NCI-H345 treated with DMSO at 0.1 percent for 48 hours (cell line): ENCODE data around the gene SIAH3.

ENCODE experiments used
- DNase-seq: peaks from one replicate; lab custom pipeline; 2025; ENCODE audit not compliant: unreplicated experiment; lab: John Stamatoyannopoulos, UW

Gene SIAH3

DNA sequence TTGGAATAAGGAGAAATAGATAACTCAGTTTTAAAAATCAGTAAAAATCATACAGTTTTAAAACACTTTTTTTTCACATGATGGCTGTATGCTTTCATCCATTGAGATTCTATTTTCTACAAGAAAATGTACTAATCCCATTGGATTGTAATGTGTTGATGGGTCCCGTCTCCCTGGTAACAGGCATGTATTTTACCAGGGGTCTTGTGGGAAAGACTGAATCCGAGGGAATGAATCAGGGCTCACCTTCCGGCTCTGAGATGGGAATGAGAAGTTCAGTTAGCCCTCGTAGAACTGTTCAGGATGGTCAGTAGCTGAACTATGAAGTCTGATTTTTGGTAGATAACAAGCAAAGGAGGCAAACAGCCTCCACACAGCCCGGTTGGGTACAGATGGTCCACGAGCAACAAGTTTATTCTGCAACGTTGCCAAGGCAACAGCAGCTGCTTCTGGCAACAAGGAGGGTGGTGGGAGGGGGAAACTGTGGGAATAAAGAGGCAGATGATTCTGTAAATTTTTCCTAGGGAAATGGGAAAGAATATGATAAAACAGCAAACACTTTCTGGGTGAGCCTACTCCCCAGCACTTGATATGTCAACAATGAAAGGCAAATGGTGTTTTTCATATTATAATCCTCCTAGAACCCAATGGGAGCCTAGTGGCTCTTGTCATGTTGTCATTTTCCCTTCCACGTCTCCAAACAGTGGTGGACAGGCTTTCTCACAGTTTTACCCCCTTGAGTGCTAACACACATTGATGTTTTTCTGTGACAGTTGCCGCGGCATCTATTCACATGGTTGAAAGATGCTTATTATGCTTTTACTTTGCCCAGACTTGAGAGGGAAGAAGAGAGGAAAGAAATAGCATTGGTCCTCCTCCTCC, 12.4 kb upstream of the SIAH3 start:
- DNase-seq: no peak

DNA sequence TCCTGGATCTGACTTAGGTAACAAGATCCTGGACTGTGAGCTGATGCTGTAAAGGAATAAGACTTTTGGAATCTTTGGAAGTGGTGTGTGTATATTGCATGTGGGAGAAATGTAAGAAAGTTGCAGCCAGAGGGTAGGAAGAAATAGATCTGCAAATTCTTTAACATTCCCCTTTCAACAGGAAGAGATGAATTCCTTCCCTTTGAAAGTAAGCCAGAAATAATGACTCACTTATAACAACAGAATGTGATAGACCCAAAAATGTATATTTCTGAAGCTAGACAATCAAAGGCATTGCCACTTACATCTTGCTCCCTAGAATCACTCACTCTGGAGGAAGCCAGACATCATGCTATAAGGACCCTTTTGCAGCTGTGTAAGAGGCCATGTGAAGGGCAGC, 9.8 kb upstream of the SIAH3 start:
- no peak for DNase-seq

DNA sequence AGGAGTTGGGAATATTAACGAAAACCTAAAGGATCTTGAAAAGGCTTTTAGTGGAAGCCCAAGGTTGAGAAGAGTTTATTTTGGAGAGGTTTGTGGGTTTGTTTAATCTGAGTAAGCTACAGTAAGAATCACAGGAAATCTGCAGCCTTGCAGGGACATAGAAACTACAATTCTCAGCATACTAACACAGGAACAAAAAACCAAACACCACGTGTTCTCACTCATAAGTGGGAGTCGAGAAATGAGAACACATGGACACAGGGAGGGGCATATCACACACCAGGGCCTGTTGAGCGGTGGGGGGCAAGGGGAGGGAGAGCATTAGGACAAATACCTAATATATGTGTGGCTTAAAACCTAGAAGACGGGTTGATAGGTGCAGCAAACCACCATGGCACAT, 8.7 kb upstream of the SIAH3 start:
- DNase-seq: no peak

DNA sequence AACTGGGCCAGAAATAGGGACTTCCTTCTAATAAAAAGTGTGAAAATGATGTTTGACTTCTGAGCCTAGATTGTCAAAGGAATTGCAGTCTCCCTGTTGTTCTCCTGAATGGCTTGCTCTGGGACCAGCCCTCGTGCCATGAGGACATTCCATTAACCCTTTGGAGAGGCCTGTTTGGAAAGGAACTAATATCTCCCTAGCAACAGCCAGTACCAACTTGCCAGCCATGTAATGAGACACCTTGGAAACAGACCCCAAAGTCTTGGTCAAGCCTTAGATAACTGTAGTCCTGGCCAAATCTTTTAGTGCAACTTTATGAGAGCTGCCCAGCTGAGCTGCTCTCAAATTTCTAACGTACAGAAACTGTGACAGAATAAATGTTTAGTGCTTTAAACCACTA, 8.2 kb upstream of the SIAH3 start:
- no peak for DNase-seq

DNA sequence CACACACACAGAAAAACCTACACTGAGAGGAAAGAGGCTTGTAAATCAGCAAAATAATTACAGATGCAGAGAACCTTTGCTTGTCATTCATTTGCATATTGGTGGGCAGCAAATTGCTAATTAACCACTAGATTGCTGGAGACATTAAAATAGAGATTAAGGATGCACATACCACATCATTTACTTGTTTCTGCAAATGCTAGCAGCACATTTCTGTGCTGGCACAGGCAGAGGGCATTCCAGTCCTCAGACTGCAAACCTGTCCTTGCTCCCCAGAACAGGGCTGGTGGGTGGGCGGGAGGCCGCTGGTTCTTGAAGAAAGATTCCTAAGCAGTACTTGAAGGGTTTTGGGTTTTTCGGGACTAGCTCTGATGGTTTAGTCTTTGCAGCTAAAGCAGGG, 941 bp upstream of the SIAH3 start:
- DNase-seq: no peak

DNA sequence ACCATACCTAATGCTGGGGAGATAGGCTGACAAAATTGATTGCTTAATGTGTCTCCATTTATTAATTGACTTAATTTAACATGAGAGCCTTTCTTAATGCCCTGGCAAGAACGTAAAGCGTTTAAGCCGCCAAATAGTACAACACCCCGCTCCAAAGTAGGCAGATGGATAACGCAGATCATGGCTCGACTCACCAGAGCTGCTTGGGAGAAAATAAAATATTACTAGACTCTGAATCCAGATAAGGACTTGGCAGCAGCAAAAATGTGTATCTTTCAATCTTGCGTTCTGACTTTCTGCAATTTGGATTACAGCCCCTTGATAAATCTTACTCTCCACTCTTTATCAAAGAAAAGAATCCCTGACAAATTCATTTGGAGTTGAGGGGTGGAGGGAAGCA, 403 bp upstream of the SIAH3 start:
- DNase-seq: no peak

DNA sequence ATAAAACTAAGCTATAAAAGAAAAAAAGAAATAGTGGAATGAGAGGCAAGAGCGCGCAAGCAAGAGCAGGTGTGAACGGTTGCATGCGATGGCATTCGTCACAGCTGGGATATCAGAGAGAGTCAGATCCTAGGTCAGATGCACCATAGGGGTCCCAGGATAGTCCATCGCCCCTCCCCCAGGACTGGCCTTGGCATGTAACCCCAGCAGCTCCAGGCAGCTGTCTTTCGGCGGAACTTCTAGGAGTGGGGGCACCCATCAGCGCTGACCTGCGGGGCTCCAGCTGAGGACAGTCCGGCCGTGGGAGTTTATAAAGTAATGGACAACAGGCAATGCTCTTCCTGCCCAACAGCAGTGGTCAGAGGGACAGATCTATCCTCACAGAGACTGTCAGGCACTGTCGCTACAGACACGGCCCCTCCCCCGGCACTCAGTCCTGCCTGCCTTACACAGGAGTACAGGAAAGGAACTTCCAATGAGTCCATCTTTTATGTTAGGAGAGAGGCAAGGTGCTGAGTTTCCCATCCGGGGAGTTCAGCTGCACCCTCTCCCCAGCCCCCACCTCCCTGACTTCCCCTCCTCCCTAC, 1.4 kb downstream of the SIAH3 start:
- DNase-seq: no peak

DNA sequence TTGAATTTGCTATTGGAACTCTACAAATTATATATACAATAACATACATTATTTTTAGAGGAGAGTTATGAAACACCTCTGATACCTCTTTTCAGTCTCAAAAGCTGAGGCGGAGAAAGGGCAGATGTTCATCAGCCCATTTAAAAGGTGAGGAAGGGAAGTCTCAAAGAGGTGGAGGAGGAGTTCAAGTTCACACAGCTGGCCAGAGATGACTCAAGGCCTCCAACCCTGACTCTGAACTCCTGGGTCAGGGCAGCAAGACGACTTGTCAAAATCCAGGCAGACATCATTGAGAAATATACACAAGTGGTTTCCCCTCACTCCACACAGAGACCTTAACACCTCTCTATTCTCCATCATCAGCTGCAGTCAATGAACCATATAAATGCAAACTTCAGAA, 2.1 kb downstream of the SIAH3 start:
- no peak for DNase-seq

DNA sequence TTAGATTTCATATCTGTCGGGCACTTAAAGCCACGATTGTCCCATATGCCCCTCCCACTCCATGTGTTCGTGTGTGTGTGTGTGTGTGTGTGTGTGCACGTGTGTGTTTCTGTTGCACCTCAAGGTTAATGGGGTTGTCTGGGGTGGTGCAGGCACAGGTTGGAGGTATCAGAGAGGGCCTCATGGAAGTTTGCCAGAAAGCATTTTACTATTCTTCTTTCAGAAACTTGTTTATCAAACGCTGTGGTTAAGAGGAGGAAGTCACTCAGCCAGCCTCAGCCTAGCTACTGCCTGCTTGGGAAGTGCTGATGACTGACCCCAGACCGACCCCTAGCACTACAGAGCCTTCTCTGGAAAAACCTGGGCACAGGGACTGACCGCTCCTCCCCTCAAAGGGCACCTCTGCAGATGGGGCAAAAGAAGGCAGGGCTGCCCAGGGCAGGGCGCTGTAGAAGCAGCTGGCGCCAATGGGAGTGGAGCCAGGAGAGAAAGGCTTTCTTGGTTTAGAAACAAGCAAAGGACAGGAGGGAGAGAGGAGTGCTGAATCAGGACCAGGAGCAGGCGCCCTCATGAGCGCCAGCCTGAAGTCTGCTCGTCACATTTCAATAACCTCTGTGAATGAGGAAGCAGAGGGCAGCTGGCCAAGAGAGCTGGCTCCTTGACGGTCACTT, 3.9 kb downstream of the SIAH3 start:
- DNase-seq: no peak

DNA sequence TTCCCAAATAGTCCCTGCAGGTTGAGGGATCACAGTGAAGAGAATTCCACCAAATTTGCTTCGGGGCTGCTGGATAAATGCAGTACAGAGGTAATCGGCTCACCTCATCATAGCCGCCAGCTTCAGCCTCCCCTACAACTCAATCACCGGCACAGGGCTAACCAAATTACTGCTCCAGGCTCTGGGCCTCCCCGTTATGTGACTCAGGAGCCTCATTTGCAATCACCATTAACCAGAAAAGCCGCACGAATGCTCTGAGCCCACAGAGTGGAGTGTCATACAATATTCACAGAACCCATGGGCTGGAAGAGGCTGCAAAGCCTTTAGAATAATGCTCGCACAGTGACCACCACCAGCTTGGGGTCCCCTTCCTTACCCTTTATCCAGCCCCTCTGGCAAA, 4.9 kb downstream of the SIAH3 start:
- no peak for DNase-seq

DNA sequence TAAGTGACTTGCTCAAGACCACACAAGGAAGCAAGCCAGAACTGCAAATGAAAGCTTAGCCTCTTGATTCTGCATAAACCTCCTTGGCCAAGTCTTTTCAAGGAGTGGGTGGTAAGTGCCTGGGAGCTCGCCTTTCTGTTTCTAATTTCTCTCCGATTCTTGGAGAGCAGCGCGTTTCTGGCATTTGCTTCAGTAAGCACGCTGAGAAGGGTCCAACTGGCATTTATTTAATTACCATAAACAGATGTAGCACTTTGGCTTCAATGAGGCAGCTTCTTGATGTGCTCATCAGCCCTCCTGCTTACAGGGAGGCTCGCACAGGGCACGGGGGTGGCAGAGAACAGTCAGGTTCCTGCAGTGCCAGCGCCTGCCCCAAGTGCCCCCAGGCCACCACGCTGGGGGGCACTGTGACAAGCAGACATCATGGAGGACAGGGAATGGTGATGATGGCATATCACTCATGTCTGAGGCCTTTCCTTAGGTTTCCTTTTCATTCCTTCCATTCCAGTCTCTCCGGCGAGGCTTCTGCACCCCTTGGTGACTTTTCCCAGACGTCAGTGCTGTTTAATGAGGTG, 13.3 kb downstream of the SIAH3 start:
- no peak for DNase-seq

DNA sequence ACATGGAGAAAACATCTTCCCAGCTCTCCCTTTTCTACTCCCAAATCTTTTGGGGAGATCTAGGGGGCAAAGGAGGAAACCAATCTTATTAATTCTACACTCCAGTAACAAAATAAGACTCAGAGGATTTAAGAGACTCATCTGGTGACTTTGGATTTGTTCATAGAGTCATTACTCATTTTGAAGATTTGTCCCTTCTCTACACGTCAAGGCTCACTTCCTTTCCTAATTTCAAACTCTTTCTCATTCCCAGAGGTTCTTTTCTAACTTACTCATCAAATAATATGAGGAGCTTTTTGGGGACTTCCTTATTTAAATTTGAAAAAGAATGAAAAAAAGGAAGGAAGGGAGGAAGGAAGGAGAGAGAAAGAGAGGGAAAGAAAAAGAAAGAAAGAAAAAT, 14.4 kb downstream of the SIAH3 start:
- DNase-seq: no peak

DNA sequence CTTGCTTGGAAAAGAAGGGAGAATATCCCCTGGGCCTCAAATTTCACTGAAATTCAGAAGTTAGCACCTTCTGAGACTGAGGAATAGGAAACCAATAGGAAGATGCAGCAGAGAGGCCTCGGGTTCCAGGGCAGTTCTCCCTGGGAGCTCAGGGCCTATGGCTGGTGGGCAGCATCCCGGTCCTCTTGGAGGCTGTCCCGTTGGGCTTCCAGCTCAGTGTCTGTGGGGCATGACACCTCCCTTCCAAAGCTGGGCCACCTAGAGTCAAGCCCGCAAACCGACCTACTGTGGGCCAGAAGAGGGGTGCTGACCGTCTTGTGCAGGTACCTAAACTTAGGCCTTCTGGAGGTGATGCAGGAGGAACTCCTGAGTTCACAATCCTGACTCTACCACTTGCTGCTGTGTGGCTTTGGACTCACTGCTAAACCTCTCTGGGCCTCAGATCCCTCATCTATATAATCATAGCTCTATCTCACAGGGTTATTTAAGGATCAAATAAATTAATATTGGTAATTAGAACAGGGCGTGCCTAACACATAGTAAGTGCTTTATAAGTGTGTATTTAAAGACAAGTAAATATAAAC, 17.1 kb downstream of the SIAH3 start:
- DNase-seq: no peak

DNA sequence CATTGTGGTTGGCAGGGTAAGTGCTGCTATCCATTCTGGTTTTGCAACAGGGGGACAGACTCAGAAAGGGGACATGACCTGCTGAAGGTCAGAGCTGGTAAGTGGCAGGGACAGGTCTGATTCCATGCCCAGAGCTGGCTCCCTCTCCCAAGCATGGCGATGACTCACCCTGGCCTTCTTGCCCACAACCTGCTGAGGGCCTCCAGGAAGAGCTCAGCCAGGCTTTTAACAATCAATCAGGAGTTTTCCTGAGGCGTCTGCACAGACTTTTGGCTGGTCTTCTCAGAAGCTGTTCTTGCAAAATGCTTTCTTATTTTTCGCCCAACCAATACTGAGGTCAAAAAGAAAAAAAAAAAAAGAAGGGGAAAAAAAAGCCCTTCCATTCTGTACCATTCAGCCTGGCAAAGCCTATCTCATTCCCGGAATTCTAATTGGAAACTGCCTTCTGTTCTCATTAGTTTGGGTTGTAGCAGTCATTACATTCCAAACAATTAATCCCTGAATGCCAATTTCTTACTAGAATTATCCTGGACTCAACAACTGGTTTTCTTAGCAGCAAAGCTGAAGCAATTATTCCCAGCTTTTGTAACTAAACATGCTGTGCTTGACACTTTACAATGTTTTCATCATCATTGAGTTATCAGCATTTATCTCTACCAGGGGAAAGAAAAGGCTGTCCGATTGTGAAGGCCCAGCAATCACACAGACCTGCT, 17.7 kb downstream of the SIAH3 start:
- no peak for DNase-seq

DNA sequence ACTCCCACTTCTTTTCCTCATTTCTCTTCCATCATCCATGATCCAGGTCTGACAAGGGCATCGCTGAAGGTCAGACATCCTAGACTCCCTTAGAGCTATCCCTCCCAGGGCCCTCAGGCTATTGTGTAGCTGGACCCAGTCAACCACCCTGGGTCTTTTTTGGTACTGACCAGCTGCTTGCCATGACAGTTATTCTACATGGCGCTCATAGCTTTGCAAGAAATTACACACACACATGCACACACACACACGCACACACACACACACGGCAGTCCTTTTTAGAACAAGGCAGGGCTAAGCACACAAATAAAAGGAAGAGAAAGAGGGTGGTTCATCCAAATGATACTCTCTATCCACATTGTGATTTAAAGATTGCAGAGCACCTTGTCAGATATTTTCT, 18.3 kb downstream of the SIAH3 start:
- DNase-seq: no peak

DNA sequence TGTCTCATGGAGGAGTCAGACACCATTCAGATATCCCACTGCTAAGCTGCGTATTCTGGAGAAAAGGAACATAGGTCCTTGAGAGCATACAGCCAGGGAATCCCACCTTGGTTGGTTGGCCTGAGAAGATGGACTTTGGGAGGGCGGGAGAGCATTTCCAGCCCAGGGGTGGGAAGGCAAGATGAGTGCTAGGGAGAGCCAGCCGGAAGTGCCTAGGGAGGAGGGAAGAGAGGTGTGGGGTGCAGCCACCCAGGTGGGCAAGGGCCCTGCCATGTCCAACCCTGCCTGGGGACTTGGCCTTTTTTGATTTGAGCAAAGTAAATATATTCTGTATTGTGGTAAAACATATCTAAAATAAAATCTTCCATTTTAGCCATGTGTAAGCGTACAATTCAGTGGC, 19.7 kb downstream of the SIAH3 start:
- no peak for DNase-seq

DNA sequence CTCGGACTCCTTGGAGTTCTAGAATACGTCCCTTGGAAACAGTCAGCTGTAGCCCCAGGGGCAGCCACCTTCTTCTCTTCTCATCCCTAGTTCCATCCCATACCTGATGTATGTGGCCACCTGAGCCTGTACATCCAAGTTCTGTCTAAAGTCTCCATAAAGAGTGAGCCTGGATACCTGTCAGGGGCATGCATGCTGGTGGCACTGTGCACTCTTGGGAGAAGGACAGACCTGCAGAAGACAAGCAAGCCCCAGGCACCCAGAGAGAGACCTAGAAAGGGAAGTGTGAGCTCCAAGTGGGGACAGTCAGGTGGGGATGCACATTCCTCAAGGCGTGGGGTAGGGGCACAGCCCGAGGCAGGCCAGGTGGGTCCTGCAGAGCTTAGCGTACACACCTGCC, 21.4 kb downstream of the SIAH3 start:
- DNase-seq: no peak

DNA sequence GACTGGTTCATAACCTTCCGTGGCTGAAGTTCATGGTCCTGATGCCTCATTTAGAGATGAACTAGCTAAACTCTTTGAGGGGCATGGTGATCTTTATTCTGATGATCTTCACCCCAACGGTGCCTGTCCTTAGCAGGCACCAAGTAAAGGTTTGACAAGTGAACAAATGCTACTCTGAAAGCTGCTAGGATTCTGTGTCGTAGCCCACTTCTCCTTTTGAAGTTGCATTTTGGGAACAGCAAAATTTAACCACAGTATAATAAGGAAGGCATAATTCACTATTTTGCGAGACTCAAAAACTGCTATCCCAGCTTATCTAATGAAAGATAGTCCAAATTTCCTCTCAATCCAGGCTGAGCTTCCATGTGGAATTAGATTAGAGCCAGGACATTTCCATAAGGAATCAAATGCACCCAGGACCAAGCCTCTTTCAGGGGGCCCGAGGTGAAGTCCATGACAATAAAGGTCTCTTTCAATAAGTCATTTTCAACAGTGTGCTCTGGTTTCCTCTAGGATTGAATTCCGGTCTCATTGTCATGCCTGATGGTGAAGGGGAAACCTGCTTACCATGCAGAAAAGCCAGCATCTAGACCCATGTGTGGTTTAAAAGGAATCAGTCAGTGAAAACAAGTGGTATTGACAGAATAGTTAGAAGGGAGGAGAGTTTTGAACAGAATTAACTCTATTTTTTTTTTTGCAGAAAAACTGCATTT, 23.1 kb downstream of the SIAH3 start:
- DNase-seq: no peak

DNA sequence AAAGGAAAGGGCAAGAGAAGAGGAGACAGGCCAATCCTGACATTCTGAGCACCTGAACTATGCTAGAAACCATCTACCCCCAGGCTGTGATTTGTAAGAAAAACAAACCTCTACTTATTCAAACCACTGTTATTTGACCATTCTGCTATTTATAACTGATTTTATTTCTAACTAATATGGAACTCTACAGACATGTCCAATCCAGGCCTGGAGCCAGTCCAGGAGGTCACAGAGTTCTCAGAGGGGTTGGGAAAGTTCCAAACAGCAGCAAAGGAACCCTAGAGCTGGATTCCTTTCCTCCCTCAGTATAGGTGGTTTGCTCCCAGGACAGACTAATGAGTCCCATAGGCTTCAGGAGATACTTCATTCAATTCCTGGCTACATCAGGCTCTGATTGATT, 24.2 kb downstream of the SIAH3 start:
- DNase-seq: no peak

DNA sequence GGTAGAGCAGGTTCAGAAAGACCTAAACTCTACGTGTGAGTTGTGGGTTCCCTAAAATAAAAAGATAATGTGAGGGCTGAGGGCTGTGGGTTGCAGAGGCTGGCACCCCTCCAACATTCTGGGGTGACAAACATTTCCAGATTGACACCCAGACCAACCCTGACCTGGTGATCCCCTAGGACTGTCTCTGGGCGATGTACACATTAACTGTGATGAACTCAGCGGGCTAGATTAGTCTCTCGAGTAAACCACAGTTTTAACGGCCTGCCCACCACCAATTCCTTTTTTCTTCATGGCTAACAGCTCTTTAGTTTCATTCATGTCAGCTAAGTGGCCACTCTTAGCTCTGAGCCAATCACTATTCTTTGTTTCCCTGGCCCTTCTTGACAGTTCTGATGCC, 24.8 kb downstream of the SIAH3 start:
- DNase-seq: no peak

DNA sequence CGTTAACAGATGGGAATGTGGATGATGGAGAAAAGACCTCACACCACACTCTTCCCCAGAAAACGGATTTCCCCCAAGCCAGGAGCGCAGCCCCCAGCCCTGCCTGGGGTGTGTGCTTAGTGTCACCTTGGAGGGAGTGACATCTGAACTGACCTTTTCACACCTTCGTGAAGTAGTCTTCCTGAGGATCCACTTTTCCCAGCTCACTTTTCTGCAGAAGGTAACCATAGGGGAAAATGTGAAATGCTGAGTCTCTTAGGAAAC, 26.2 kb downstream of the SIAH3 start:
- no peak for DNase-seq
